H9 (cell line): ENCODE data around the gene MBP. TPM values are rescaled to one million over a fixed set of nuclear protein-coding genes. Genes with fewer than 3 reads are reported as not detected.

ENCODE experiments used
- DNase-seq: peaks from one replicate; pipeline ENCODE4 v3.0.0-alpha.2; 2017
- H2AFZ ChIP-seq: one replicate; pipeline ENCODE4 v1.6.1; 2013; ENCODE audit warnings: mild to moderate bottlenecking, low read length, control low read depth, moderate library complexity
- H2AK5ac ChIP-seq: 2 replicates; pipeline ENCODE4 v1.6.1; 2013; ENCODE audit warnings: low read length, control low read depth, mixed read lengths; ENCODE audit not compliant: insufficient read length
- H2BK120ac ChIP-seq: one replicate; pipeline ENCODE4 v1.6.1; 2013; ENCODE audit warnings: low read depth, mild to moderate bottlenecking, low read length, control low read depth, inconsistent platforms; ENCODE audit not compliant: poor library complexity, severe bottlenecking
- H2BK12ac ChIP-seq: 2 replicates; pipeline ENCODE4 v1.6.1; 2013; ENCODE audit warnings: low read length, control low read depth, mixed read lengths, low read depth; ENCODE audit not compliant: insufficient read length
- H2BK15ac ChIP-seq: 2 replicates; pipeline ENCODE4 v1.6.1; 2013; ENCODE audit warnings: low read depth, low read length, control low read depth
- H2BK20ac ChIP-seq: one replicate; pipeline ENCODE4 v1.6.1; 2013; ENCODE audit warnings: low read depth, mild to moderate bottlenecking, low read length, control low read depth, inconsistent platforms; ENCODE audit not compliant: poor library complexity, severe bottlenecking
- H2BK5ac ChIP-seq: 2 replicates; pipeline ENCODE4 v1.6.1; 2013; ENCODE audit warnings: low read length, control low read depth, mixed read lengths; ENCODE audit not compliant: insufficient read length
- H3K14ac ChIP-seq: 2 replicates; pipeline ENCODE4 v1.6.1; 2013; ENCODE audit warnings: low read length, control low read depth; ENCODE audit not compliant: insufficient read depth
- H3K18ac ChIP-seq: 2 replicates; pipeline ENCODE4 v1.6.1; 2013; ENCODE audit warnings: low read depth, mild to moderate bottlenecking, mixed read lengths, low read length, control low read depth; ENCODE audit not compliant: insufficient read length
- H3K23ac ChIP-seq: 2 replicates; pipeline ENCODE4 v1.6.1; 2013; ENCODE audit warnings: low read length, control low read depth, mixed read lengths, low read depth; ENCODE audit not compliant: insufficient read length
- H3K23me2 ChIP-seq: 2 replicates; pipeline ENCODE4 v1.6.1; 2013; ENCODE audit warnings: low read depth, mild to moderate bottlenecking, mixed read lengths, low read length, control low read depth; ENCODE audit not compliant: insufficient read length, poor library complexity, severe bottlenecking
- H3K27ac ChIP-seq: 2 replicates; pipeline ENCODE4 v1.5.1; 2013; ENCODE audit warnings: low read length, control low read depth, mixed read lengths, low read depth; ENCODE audit not compliant: insufficient read length
- H3K27me3 ChIP-seq: 2 replicates; pipeline ENCODE4 v1.6.1; 2013; ENCODE audit warnings: low read length, control low read depth, inconsistent platforms; ENCODE audit not compliant: insufficient read depth
- H3K4ac ChIP-seq: 2 replicates; pipeline ENCODE4 v1.6.1; 2013; ENCODE audit warnings: low read depth, mild to moderate bottlenecking, control low read depth, inconsistent platforms, low read length, moderate library complexity
- H3K4me1 ChIP-seq: 2 replicates; pipeline ENCODE4 v1.6.1; 2013; ENCODE audit warnings: low read length, control low read depth, inconsistent platforms; ENCODE audit not compliant: insufficient read depth
- H3K4me2 ChIP-seq: 2 replicates; pipeline ENCODE4 v1.6.1; 2013; ENCODE audit warnings: low read length, control low read depth, mixed read lengths; ENCODE audit not compliant: insufficient read length, insufficient read depth
- H3K56ac ChIP-seq: 2 replicates; pipeline ENCODE4 v1.6.1; 2013; ENCODE audit warnings: low read depth, mild to moderate bottlenecking, mixed read lengths, low read length, control low read depth; ENCODE audit not compliant: insufficient read length
- H3K79me1 ChIP-seq: 2 replicates; pipeline ENCODE4 v1.6.1; 2013; ENCODE audit warnings: low read depth, mild to moderate bottlenecking, moderate library complexity, low read length, control low read depth, inconsistent platforms; ENCODE audit not compliant: insufficient read depth, poor library complexity, severe bottlenecking
- H3K79me2 ChIP-seq: 2 replicates; pipeline ENCODE4 v1.6.1; 2013; ENCODE audit warnings: low read length, control low read depth, inconsistent platforms; ENCODE audit not compliant: insufficient read depth
- H3K9ac ChIP-seq: 2 replicates; pipeline ENCODE4 v1.6.1; 2013; ENCODE audit warnings: low read length, control low read depth, mixed read lengths; ENCODE audit not compliant: insufficient read length; ENCODE audit errors: extremely low read depth
- H3K9me3 ChIP-seq: one replicate; pipeline ENCODE4 v1.6.1; 2013; ENCODE audit warnings: low read depth, low read length, inconsistent platforms; ENCODE audit not compliant: control insufficient read depth
- H3T11ph ChIP-seq: one replicate; pipeline ENCODE4 v1.6.1; 2013; ENCODE audit warnings: mild to moderate bottlenecking, low read length, control low read depth, inconsistent platforms
- H4K20me1 ChIP-seq: one replicate; pipeline ENCODE4 v1.6.1; 2013; ENCODE audit not compliant: control insufficient read depth, insufficient read length, insufficient read depth
- H4K5ac ChIP-seq: 2 replicates; pipeline ENCODE4 v1.6.1; 2013; ENCODE audit warnings: low read depth, mild to moderate bottlenecking, mixed read lengths, low read length, control low read depth; ENCODE audit not compliant: insufficient read length
- H4K8ac ChIP-seq: replicated peaks from 2 replicates; pipeline ENCODE4 v1.6.1; 2013; ENCODE audit warnings: low read length, control low read depth, mixed read lengths, low read depth; ENCODE audit not compliant: insufficient read length
- H4K91ac ChIP-seq: 2 replicates; pipeline ENCODE4 v1.6.1; 2013; ENCODE audit warnings: low read depth, mild to moderate bottlenecking, moderate library complexity, mixed read lengths, low read length, control low read depth; ENCODE audit not compliant: insufficient read length
- H3K27ac Mint-ChIP-seq, 3 experiments: 2 replicates in 2 of 3; 3 replicates in 1 of 3; pipeline ENCODE4 v1.8.0; 2020 to 2021; ENCODE audit warnings: mixed read lengths in 3 of 3, mild to moderate bottlenecking in 1 of 3, moderate library complexity in 1 of 3
- H3K27me3 Mint-ChIP-seq: 2 replicates; pipeline ENCODE4 v1.8.0; 2021; ENCODE audit warnings: low read depth, mild to moderate bottlenecking, moderate library complexity, mixed read lengths
- H3K36me3 Mint-ChIP-seq, 3 experiments: 2 replicates in 2 of 3; 3 replicates in 1 of 3; pipeline ENCODE4 v1.8.0; 2020 to 2021; ENCODE audit warnings: low read depth in 3 of 3, mixed read lengths in 3 of 3; ENCODE audit not compliant: insufficient read depth in 1 of 3
- H3K4me1 Mint-ChIP-seq, 2 experiments: 2 replicates each; pipeline ENCODE4 v1.8.0; 2020; ENCODE audit warnings: mixed read lengths in 2 of 2
- H3K4me3 Mint-ChIP-seq, 2 experiments: 2 replicates in 1 of 2; 3 replicates in 1 of 2; pipeline ENCODE4 v1.8.0; 2020 to 2021; ENCODE audit warnings: mild to moderate bottlenecking in 2 of 2, mixed read lengths in 2 of 2, moderate library complexity in 1 of 2
- H3K9me3 Mint-ChIP-seq, 2 experiments: 2 replicates in 1 of 2; 3 replicates in 1 of 2; pipeline ENCODE4 v1.8.0; 2020; ENCODE audit warnings: mild to moderate bottlenecking in 2 of 2, mixed read lengths in 2 of 2, moderate library complexity in 1 of 2
- WGBS: extraction: QIAGEN DNeasy Blood & Tissue Kit; methylation state at CpG from one replicate; pipeline ENCODE4 v1.1.7; 2013; ENCODE audit warnings: missing lambda C conversion rate, low lambda C conversion rate, mixed read lengths; ENCODE audit not compliant: insufficient read length; ENCODE audit errors: extremely low coverage; 5-methylcytosine and 5-hydroxymethylcytosine counted together
- total RNA-seq: library from RNA; stranded (reverse); gene quantifications from 2 replicates; pipeline ENCODE4 v1.2.1, GENCODE V29; 2021
- TF ChIP-seq, protein P1 (sequence below): fragments of 200-600 bp; sonication (generic); conservative IDR thresholded peaks from 3 replicates; pipeline ENCODE4 v1.8.0; 2021; ENCODE audit warnings: antibody characterized with exemption, mild to moderate bottlenecking

The MBP gene
- total RNA-seq, 1 experiment from 2014 or later = 8.6 TPM

- Mint-ChIP-seq H3K4me3 (no peak overlapping the region), H3K36me3 (peaks cover 0 to 4% (median 0%) of the 10 kb centered on the region in 3 experiments; a peak in 2 of 7 replicates), H3K4me1 (peaks cover 34 to 43% of the 10 kb centered on the region in 2 experiments), H3K27ac (no peak overlapping the region), H3K27me3 (no peaks in the 10 kb centered on the region), H3K9me3 (no peaks in the 10 kb centered on the region)
- H3K79me1 ChIP-seq = no peaks in the 10 kb centered on the region
- H2BK5ac ChIP-seq = no peak overlapping the region
- H3K9me3 ChIP-seq = no peaks in the 10 kb centered on the region
- H3K56ac ChIP-seq = no peak overlapping the region
- TF ChIP-seq, protein P1, sequence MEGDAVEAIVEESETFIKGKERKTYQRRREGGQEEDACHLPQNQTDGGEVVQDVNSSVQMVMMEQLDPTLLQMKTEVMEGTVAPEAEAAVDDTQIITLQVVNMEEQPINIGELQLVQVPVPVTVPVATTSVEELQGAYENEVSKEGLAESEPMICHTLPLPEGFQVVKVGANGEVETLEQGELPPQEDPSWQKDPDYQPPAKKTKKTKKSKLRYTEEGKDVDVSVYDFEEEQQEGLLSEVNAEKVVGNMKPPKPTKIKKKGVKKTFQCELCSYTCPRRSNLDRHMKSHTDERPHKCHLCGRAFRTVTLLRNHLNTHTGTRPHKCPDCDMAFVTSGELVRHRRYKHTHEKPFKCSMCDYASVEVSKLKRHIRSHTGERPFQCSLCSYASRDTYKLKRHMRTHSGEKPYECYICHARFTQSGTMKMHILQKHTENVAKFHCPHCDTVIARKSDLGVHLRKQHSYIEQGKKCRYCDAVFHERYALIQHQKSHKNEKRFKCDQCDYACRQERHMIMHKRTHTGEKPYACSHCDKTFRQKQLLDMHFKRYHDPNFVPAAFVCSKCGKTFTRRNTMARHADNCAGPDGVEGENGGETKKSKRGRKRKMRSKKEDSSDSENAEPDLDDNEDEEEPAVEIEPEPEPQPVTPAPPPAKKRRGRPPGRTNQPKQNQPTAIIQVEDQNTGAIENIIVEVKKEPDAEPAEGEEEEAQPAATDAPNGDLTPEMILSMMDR = no peak
- no peak overlapping the region for H3K9ac ChIP-seq
- no peak overlapping the region for H2AFZ ChIP-seq
- WGBS = no CpG with 5 or more reads among the region's 14 CpGs
- H3K23me2 ChIP-seq = no peaks in the 10 kb centered on the region
- no peak overlapping the region for H3K14ac ChIP-seq
- H3K18ac ChIP-seq = no peak overlapping the region
- H3K4me2 ChIP-seq = no peak overlapping the region
- H2BK15ac ChIP-seq = no peak overlapping the region
- no peaks in the 10 kb centered on the region for H4K20me1 ChIP-seq
- H2BK12ac ChIP-seq = no peak overlapping the region
- no peaks in the 10 kb centered on the region for H3K79me2 ChIP-seq
- no peak overlapping the region for H4K5ac ChIP-seq
- no peak overlapping the region for H4K91ac ChIP-seq
- H2AK5ac ChIP-seq = no peak overlapping the region
- no peak overlapping the region for H2BK20ac ChIP-seq
- H3K27ac ChIP-seq = no peak overlapping the region
- H2BK120ac ChIP-seq = no peak overlapping the region
- no peak overlapping the region for H4K8ac ChIP-seq
- H3K27me3 ChIP-seq = no peaks in the 10 kb centered on the region
- no peak overlapping the region for H3K4ac ChIP-seq
- H3T11ph ChIP-seq = no peak overlapping the region
- H3K4me1 ChIP-seq = peaks cover 6% of the 10 kb centered on the region
- no peak for DNase-seq
- H3K23ac ChIP-seq = no peak overlapping the region
Measured at GRCh38 chr18:77110936-77111335, 21.6 kb downstream of the MBP start.
